Lower leg skin (tissue), 4 donors: ENCODE data around the gene LYVE1. TPM values are rescaled to one million over a fixed set of nuclear protein-coding genes. Genes with fewer than 3 reads are reported as not detected.

ENCODE experiments used
- DNase-seq, 2 donors: peaks; one replicate each; pipeline ENCODE4 v3.0.0-alpha.2; 2019; ENCODE audit warnings: low spot score in 2 of 2
- H3K4me3 ChIP-seq: fragments of 200-600 bp; sonication (generic); 2 replicates; pipeline ENCODE4 v1.5.1; 2017; ENCODE audit warnings: mild to moderate bottlenecking, low read depth; ENCODE audit not compliant: poor library complexity, severe bottlenecking
- POLR2A ChIP-seq, 2 donors: fragments of 450-650 bp; IDR thresholded peaks; one replicate each; pipeline ENCODE4 v1.6.1; 2016 to 2017; ENCODE audit warnings: antibody characterized with exemption in 2 of 2, mild to moderate bottlenecking in 1 of 2, moderate library complexity in 1 of 2
- WGBS, 2 donors: methylation state at CpG; one replicate each; pipeline ENCODE4 v1.1.5; 2018; 5-methylcytosine and 5-hydroxymethylcytosine counted together
- intact Hi-C: fragments of 100-400 bp; cut with DNase I; formaldehyde crosslinking; loops from one replicate; pipeline ENCODE4 v1.15.0; 2023; ENCODE audit warnings: low total_unique reads
- total RNA-seq, 4 donors: library from RNA; depleted of rRNA; stranded (reverse); fragments of >200 nt; gene quantifications; one replicate each; pipeline ENCODE4 v1.1.0, GENCODE V29; 2016
- TF ChIP-seq, protein P1 (sequence below), 3 donors: fragments of 450-650 bp; IDR thresholded peaks; one replicate each; pipeline ENCODE4 v1.5.1; 2016; ENCODE audit warnings: antibody characterized with exemption in 3 of 3, mild to moderate bottlenecking in 3 of 3, moderate library complexity in 2 of 3

Gene LYVE1
- total RNA-seq, 4 donors from 2014 or later, result 14.3 to 29.0 (median 20.6) TPM

DNA sequence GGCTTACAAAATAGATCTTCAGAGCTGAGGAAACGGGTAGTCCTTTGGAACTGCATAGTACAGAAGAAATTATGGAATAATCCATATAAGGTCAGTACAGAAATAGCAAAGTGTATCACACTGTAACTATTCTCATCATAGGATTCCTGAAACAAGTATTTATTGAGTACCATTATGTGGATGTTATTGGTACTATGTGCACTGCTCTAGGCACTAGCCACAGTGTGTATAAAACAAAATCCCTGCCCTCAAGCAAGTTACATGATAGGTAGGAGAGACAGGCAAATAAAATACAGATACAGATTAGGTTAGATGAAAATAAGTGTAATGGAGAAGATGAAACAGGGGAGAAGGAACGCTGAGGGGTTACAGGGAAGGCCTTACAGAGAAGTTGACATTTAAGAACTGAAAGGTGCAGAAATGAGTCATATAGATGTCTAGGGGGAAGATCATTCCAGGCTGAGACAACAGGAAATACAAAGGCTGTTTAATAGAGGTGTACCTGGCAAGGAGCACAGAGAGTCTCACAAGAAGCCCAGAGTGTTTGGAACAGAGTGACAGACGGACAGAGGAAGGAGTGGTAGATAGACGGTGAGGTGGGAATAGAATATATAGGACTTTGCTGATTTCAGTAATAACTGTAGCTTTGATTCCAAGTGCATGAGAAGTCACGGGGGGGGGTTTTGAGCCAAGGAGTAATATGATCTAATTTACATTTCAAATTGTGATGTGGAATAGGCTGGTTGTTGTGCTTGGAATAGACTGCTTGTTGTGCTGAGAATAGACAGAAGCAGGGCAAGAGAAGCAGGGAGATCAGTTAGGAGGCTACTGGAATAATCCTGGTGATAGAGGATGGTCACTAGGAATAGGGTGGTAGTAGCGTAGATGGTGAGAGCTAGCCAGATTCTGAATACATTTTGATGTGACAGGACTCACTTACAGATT lies 41.2 kb downstream of the LYVE1 start:
- no peak overlapping the region for H3K4me3 ChIP-seq
- no peak for TF ChIP-seq POLR2A (IDR thresholded peaks at IDR 0.05)
- TF ChIP-seq, protein P1, sequence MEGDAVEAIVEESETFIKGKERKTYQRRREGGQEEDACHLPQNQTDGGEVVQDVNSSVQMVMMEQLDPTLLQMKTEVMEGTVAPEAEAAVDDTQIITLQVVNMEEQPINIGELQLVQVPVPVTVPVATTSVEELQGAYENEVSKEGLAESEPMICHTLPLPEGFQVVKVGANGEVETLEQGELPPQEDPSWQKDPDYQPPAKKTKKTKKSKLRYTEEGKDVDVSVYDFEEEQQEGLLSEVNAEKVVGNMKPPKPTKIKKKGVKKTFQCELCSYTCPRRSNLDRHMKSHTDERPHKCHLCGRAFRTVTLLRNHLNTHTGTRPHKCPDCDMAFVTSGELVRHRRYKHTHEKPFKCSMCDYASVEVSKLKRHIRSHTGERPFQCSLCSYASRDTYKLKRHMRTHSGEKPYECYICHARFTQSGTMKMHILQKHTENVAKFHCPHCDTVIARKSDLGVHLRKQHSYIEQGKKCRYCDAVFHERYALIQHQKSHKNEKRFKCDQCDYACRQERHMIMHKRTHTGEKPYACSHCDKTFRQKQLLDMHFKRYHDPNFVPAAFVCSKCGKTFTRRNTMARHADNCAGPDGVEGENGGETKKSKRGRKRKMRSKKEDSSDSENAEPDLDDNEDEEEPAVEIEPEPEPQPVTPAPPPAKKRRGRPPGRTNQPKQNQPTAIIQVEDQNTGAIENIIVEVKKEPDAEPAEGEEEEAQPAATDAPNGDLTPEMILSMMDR (IDR thresholded peaks at IDR 0.05), result no peak
- 66 to 68% methylated on average over 6 of the region's 6 CpGs for WGBS, 2 donors
- no peak for DNase-seq
- intact Hi-C loops, result no loop called here

DNA sequence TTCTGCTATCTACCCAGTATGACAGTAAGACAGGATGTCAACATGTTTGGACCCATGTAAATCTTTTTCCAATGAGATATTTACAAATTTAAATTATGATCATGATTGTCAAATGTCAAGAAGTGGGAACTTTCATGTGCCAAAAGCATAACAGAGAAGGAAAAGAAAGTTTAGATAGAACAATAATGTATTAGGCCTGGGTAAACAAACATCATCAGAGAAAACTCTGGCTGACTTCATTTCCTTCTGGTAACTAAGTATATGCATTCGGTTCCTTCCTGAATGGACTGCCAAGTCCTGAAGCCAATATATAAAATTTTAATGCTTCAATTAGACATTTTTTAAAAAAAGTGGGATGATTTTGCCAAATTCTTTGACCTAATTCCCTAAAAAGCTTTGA lies 44.0 kb downstream of the LYVE1 start:
- no peak overlapping the region for H3K4me3 ChIP-seq
- intact Hi-C loops, result no loop called here
- no peak for TF ChIP-seq POLR2A (IDR thresholded peaks at IDR 0.05)
- no peak for DNase-seq
- 43 to 51% methylated on average over 1 of the region's 1 CpG for WGBS, 2 donors

DNA sequence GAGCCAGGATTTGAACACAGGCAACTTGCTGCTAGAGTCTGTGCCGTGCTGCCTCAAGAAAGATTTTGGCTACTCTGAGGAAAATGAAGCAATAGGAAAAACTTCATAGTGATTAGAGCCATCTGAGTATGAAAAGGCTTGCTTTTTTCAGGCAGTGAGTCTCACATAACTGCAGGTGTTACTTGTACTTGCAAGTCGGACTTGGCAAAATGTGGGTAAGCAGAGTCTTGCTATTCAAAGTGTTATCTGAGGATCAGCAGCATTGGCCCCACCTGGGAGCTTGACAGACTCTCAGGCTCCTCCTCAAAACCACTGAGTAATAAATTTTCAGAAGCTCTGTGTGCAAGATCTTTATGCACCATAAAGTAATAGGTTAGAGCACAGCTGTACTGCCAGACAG lies 45.5 kb downstream of the LYVE1 start:
- no peak overlapping the region for H3K4me3 ChIP-seq
- DNase-seq, result no peak
- TF ChIP-seq POLR2A (IDR thresholded peaks at IDR 0.05), result no peak
- TF ChIP-seq, protein P1 (IDR thresholded peaks at IDR 0.05), result no peak
- 39% methylated on average over 2 of the region's 2 CpGs for WGBS, 2 donors
- intact Hi-C loops, result no loop called here

DNA sequence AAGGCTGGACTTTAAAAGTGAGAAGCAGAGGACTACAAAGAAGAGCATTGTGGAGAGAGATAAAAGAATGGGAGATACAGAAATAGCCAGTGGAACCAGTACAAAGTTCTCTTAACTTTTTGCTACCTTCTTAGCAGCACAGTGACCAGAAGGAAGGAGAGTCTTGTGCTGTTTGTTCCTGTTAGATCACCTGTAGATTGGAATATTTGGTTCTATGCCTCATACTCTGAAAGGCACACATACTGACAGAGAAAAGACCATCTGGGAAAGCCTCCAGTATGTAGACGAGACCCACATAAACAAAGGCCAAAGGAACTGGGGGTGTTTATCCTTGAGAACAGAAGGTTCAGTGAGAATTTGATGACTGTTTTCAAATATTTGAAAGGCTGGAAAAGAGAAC lies 46.2 kb downstream of the LYVE1 start:
- TF ChIP-seq, protein P1 (IDR thresholded peaks at IDR 0.05), result no peak
- TF ChIP-seq POLR2A (IDR thresholded peaks at IDR 0.05), result no peak
- no peak for DNase-seq
- WGBS, 2 donors, result 41 to 48% methylated on average over 1 of the region's 1 CpG
- intact Hi-C loops, result no loop called here
- H3K4me3 ChIP-seq, result no peak overlapping the region

DNA sequence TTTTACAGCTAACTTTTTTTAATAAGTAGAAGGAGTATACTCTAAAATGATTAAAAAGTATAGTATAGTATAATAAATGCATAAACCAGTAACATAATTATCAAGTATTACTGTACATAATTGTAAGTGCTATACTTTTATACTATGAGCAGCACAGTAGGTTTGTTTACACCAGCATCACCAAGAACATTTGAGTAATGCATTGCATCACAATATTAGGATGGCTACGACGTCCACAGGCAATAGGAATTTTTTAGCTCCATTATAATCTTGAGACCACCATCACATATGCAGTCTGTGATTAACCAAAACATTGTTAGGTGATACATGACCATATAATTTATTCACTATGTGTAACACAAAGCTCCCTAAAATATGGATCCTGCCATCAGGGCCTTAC lies 47.9 kb downstream of the LYVE1 start:
- intact Hi-C loops, result no loop called here

DNA sequence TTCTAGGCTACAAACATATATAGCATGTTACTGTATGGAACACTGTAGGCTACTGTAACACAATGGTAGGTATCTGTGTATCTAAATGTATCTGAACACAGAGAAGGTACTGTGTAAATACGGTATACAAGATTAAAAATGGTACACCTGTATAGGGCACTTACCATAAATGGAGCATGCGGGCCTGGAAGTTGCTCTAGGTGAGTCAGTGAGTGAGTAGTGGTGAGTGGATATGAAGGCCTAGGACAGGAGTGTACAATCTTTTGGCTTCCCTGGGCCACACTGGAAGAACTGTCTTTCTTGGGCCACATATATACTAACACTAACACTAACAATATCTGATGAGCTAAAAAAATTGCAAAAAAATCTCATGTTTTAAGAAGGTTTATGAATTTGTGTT lies 48.8 kb downstream of the LYVE1 start:
- TF ChIP-seq, protein P1 (IDR thresholded peaks at IDR 0.05), result no peak
- no peak for TF ChIP-seq POLR2A (IDR thresholded peaks at IDR 0.05)

More for the DNA sequence above, 47.9 kb downstream of the LYVE1 start:
- 83 to 92% methylated on average over 2 of the region's 2 CpGs for WGBS, 2 donors
- H3K4me3 ChIP-seq, result no peak overlapping the region
- TF ChIP-seq, protein P1 (IDR thresholded peaks at IDR 0.05), result no peak
- no peak for DNase-seq

More for the DNA sequence above, 48.8 kb downstream of the LYVE1 start:
- H3K4me3 ChIP-seq, result no peak overlapping the region
- no peak for DNase-seq
- WGBS, 2 donors, result 94 to 95% methylated on average over 2 of the region's 2 CpGs
- intact Hi-C loops, result no loop called here
